Measurements from ENCODE around the gene PBX1.

Gene PBX1

DNA sequence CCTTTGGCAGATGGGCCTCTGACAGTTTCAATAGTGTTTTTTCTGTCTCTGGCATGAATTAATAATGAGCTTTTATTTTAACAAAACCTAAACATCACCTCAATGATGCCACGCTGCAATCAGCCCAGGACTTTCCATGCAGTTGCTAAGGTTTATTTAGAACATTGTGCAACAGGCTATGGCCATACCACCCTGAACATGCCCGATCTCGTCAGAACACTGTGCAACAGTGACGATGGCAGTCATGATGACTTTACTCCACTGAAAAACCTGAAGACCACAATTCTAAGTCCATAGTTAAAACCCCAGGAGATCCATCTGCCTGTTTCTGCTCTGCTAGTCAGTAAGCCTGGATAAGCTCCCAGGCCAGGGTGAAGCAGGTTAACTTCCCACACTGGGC is 310.0 kb downstream of the PBX1 start:
- ChIA-PET CTCF (interaction anchor here (0.6 kb wide), 1 partner anchor 1131 kb away, joined by 3 read pairs; no protein-coding TSS in a partner anchor), POLR2A (ENCODE audit: low non-redundant PET) (no interaction called here)
- no peak for DNase-seq (ENCODE audit: low spot score)
- no peak overlapping the region for H3K27ac ChIP-seq
- TF ChIP-seq, protein P1, sequence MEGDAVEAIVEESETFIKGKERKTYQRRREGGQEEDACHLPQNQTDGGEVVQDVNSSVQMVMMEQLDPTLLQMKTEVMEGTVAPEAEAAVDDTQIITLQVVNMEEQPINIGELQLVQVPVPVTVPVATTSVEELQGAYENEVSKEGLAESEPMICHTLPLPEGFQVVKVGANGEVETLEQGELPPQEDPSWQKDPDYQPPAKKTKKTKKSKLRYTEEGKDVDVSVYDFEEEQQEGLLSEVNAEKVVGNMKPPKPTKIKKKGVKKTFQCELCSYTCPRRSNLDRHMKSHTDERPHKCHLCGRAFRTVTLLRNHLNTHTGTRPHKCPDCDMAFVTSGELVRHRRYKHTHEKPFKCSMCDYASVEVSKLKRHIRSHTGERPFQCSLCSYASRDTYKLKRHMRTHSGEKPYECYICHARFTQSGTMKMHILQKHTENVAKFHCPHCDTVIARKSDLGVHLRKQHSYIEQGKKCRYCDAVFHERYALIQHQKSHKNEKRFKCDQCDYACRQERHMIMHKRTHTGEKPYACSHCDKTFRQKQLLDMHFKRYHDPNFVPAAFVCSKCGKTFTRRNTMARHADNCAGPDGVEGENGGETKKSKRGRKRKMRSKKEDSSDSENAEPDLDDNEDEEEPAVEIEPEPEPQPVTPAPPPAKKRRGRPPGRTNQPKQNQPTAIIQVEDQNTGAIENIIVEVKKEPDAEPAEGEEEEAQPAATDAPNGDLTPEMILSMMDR (conservative IDR thresholded peaks at IDR 0.05; ENCODE audit: low read depth), result no peak

DNA sequence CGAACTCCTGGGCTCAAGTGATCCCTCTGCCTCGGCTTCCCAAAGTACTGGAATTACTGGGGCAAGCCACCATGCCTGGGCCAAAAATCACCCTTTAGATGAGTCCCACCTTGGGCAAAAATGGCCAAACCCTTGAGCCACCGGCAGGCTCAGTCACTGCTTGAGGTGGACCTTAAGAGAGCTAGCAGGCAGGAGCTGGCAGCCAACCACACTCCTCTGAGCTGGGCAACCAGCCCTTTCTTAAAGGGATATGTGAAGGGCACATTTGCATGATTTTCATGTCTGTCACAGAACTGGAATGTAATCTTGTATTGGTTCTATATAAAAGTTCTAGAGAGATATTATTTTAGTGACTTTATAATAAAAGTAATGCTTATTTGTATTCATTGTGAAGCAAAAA is 316.5 kb downstream of the PBX1 start:
- H3K27ac ChIP-seq, result no peak overlapping the region
- POLR2A ChIA-PET (ENCODE audit: low non-redundant PET), result no interaction called here
- CTCF ChIA-PET, result no interaction called here
- TF ChIP-seq, protein P1 (conservative IDR thresholded peaks at IDR 0.05; ENCODE audit: low read depth), result no peak
- DNase-seq (ENCODE audit: low spot score), result no peak

DNA sequence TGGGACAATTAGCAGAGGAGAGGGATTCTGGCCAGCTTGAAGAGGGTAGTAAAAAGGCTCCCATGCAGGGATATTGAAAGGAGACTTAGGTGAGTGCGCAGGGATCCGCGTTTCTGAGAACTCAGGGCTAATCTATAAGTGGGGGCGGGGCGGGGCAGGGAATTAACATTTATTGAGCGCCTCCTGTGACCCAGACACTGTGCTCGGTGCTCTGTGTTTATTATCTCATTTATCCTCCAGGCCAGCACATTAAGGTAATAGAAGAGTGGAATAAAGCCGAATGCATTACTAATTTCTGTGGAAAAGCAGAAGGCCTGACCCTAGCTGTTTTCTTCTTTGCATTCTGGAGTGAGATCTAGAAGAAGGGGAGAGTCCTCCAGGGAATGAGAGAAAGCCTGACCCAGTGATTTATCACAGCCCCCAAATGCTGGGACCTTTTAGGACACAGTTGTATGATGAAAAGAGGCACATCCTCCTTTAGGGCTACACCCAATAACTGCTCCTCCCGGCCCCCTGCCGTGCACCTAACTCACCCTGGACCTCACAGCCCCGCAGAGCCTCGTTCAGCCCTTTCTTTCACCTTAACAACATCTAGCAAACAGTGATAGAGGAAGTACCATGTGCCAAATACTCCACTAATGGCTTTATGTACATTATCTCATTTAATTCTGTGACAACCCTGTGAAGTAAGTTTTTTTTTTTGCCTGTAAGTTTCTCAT is 317.6 kb downstream of the PBX1 start:
- CTCF ChIA-PET, result no interaction called here
- no peak for DNase-seq (ENCODE audit: low spot score)

DNA sequence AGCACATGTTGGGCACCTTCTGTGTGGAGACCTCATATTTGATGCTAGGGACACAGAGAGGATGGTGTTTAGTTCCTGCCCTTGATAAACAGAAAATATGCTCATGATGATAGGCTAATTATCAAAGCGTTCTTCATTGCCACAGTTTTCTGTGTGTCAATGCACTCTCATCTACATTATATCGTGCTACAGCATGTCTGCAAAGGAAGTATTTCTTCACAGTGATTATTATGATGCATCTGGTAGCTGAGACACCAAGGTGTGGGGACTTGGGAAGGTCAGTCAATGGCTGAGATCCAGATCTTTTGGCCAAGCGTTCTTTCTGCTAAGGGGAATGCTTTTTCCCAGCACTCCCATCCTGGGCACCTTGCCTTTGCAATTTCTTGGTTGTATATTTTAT is 321.2 kb downstream of the PBX1 start:
- CTCF ChIA-PET, result interaction anchor here (0.6 kb wide), 1 partner anchor 129 kb away, joined by 10 read pairs; no protein-coding TSS in a partner anchor
- TF ChIP-seq, protein P1 (conservative IDR thresholded peaks at IDR 0.05; ENCODE audit: low read depth), result no peak
- POLR2A ChIA-PET (ENCODE audit: low non-redundant PET), result no interaction called here
- H3K27ac ChIP-seq, result no peak overlapping the region
- DNase-seq (ENCODE audit: low spot score), result no peak

More for the DNA sequence above, 317.6 kb downstream of the PBX1 start:
- no peak overlapping the region for H3K27ac ChIP-seq
- POLR2A ChIA-PET (ENCODE audit: low non-redundant PET), result no interaction called here
- TF ChIP-seq, protein P1 (conservative IDR thresholded peaks at IDR 0.05; ENCODE audit: low read depth), result no peak

DNA sequence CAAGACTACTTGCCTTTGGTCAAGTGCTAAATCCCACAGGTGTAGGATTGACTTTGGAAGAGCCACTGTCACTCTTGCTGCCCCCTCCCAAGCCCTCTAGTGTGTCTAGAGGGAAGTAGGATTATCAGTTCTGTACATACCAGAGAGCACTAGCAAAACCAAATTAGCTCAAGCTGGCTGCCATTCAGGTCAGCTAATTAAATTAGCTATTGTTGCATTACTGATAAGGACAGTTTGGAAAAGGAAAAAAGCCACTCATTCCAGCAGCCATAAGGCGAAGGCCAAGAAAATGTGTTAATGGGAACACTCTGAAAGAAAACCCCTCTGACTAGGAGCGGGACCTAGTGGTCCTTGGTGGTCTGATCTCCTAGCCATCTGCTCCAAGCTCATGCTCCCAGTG is 321.7 kb downstream of the PBX1 start:
- no peak for DNase-seq (ENCODE audit: low spot score)
- H3K27ac ChIP-seq, result no peak overlapping the region
- TF ChIP-seq, protein P1 (conservative IDR thresholded peaks at IDR 0.05; ENCODE audit: low read depth), result no peak
- CTCF ChIA-PET, result interaction anchor here (0.6 kb wide), 1 partner anchor 129 kb away, joined by 10 read pairs; no protein-coding TSS in a partner anchor
- POLR2A ChIA-PET (ENCODE audit: low non-redundant PET), result no interaction called here

DNA sequence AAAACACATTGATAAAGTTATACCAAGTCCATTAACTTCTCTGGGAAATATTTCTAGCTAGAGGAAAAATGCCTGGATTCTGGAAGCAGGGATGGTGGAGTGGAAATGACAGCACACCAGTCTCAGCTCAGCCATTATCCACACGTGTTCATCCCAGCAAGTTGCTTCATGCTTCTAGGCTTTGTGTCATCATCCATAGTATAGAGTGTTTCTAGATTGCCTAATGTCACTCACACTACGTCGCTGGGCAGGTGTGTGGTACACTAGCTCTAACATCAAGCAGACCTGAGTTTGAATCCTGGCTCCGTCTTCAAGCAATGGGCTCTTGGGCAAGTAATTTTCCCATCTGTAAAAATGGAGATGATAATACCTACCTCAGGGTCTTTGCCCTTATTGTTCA is 326.3 kb downstream of the PBX1 start:
- POLR2A ChIA-PET (ENCODE audit: low non-redundant PET), result no interaction called here
- CTCF ChIA-PET, result no interaction called here
- TF ChIP-seq, protein P1 (conservative IDR thresholded peaks at IDR 0.05; ENCODE audit: low read depth), result no peak
- no peak for DNase-seq (ENCODE audit: low spot score)
- no peak overlapping the region for H3K27ac ChIP-seq
